B cell (primary cell): ENCODE measurements around the gene ZNF354C.

Experiments
- CTCF ChIP-seq: fragments of 200-600 bp; IDR thresholded peaks from one replicate; pipeline ENCODE4 v1.8.0; 2022; ENCODE audit warnings: antibody characterized with exemption, mild to moderate bottlenecking
- EZH2 ChIP-seq: IDR thresholded peaks from 2 replicates; pipeline ENCODE4 v1.6.1; 2012; ENCODE audit warnings: borderline replicate concordance, low read depth, mild to moderate bottlenecking, moderate library complexity, low read length; ENCODE audit not compliant: insufficient read depth, poor library complexity, severe bottlenecking

GRCh38 chr5:179089502-179089901 lies 29.3 kb downstream of the ZNF354C start:
- TF ChIP-seq CTCF (no peak), EZH2 (no peak)
